ENCODE data around the gene GLIPR2.

DNA sequence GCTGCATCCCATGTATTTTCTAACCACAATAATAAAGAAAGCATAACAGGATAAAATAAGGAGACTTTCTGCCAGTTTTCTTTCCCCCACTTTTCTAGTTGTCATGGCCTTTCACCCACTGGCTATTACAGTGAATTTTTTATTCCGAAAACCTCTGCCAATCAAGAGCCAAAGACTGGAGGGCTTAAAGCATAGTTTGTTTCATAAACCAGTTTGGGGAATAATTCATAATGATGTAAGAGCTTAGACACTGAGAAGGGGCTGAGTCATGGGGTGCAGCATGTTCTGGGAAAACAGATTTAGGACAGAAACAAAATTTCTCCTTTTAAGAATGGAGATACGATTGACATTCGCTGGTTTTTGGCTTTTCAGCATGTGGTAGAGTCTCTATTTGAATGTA is 4.4 kb upstream of the GLIPR2 start:
- TF ChIP-seq POLR2A (IDR thresholded peaks at IDR 0.05), result no peak
- TF ChIP-seq, protein P1, sequence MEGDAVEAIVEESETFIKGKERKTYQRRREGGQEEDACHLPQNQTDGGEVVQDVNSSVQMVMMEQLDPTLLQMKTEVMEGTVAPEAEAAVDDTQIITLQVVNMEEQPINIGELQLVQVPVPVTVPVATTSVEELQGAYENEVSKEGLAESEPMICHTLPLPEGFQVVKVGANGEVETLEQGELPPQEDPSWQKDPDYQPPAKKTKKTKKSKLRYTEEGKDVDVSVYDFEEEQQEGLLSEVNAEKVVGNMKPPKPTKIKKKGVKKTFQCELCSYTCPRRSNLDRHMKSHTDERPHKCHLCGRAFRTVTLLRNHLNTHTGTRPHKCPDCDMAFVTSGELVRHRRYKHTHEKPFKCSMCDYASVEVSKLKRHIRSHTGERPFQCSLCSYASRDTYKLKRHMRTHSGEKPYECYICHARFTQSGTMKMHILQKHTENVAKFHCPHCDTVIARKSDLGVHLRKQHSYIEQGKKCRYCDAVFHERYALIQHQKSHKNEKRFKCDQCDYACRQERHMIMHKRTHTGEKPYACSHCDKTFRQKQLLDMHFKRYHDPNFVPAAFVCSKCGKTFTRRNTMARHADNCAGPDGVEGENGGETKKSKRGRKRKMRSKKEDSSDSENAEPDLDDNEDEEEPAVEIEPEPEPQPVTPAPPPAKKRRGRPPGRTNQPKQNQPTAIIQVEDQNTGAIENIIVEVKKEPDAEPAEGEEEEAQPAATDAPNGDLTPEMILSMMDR (IDR thresholded peaks at IDR 0.05), result no peak
- TF ChIP-seq EP300 (IDR thresholded peaks at IDR 0.05), result no peak

Measured in ovary (tissue), 3 donors.